B cell (primary cell): ENCODE data around the gene GCSH. TPM values are rescaled to one million over a fixed set of nuclear protein-coding genes. Genes with fewer than 3 reads are reported as not detected.
A peak's percentile ranks its signal among the peaks of the same experiment; 100 is the strongest.

Experiments
- ATAC-seq: fragments of 200-7000 bp; cut with Tn5 transposase; one replicate; pipeline ENCODE4 v1.10.0; 2021; ENCODE audit warnings: low read depth, mild to moderate bottlenecking, moderate number of reproducible peaks, moderate library complexity
- CTCF ChIA-PET: fragments of 350-600 bp; sonication (Branson Sonifier 250); formaldehyde crosslinking; loops from one replicate; lab custom pipeline; 2021; ENCODE audit warnings: antibody characterized with exemption, inconsistent platforms; lab: Charles Lee
- POLR2A ChIA-PET: fragments of 350-600 bp; sonication (Branson Sonifier 250); formaldehyde crosslinking; loops from one replicate; lab custom pipeline; 2021; ENCODE audit warnings: antibody characterized with exemption; lab: Charles Lee
- DNase-seq: peaks from one replicate; pipeline ENCODE4 v3.0.0; 2013
- H2AFZ ChIP-seq: 2 replicates; pipeline ENCODE4 v1.6.1; 2012; ENCODE audit warnings: mild to moderate bottlenecking, low read depth, low read length; ENCODE audit not compliant: insufficient read depth, poor library complexity, severe bottlenecking
- H3K27ac ChIP-seq, 2 donors: 1 replicate in 1 of 2; 2 replicates in 1 of 2; pipeline ENCODE4 v1.5.1; 2012 to 2013; ENCODE audit warnings: low read length in 2 of 2, mild to moderate bottlenecking in 2 of 2, moderate library complexity in 1 of 2
- H3K27me3 ChIP-seq, 4 experiments: fragments of 200-600 bp in 1 of 4; sonication (generic) in 1 of 4; replicated peaks in 1 of 4; 1 replicate in 2 of 4; 2 replicates in 2 of 4; pipeline versions ENCODE4 v1.6.1 to v1.7.0; 2013 to 2016; ENCODE audit warnings: low read length in 3 of 4, mild to moderate bottlenecking in 2 of 4, mixed read lengths in 1 of 4, moderate library complexity in 1 of 4; ENCODE audit not compliant: insufficient read depth in 4 of 4, control insufficient read depth in 3 of 4; ENCODE audit errors: control extremely low read depth in 1 of 4
- H3K36me3 ChIP-seq, 2 experiments: replicated peaks in 1 of 2; 1 replicate in 1 of 2; 2 replicates in 1 of 2; pipeline versions ENCODE4 v1.6.1 to v1.7.1; 2013; ENCODE audit warnings: low read length in 1 of 2; ENCODE audit not compliant: insufficient read depth in 2 of 2, control insufficient read depth in 1 of 2; ENCODE audit errors: control extremely low read depth in 1 of 2, extremely low read depth in 1 of 2
- H3K4me1 ChIP-seq, 2 donors: fragments of 200-600 bp in 1 of 2; sonication (generic) in 1 of 2; 1 replicate in 1 of 2; 2 replicates in 1 of 2; pipeline versions ENCODE4 v1.5.1 to v1.6.1; 2013 to 2017; ENCODE audit warnings: low read length in 2 of 2; ENCODE audit not compliant: control insufficient read depth in 2 of 2, insufficient read depth in 2 of 2
- H3K4me2 ChIP-seq: replicated peaks from 2 replicates; pipeline ENCODE3; 2012; ENCODE audit warnings: mild to moderate bottlenecking, low read depth, low read length; ENCODE audit not compliant: poor library complexity, severe bottlenecking
- H3K4me3 ChIP-seq, 5 experiments: fragments of 200-600 bp in 1 of 5; sonication (generic) in 1 of 5; 1 replicate in 3 of 5; 2 replicates in 2 of 5; pipeline versions ENCODE4 v1.5.1 to v1.7.0; 2011 to 2016; ENCODE audit warnings: low read length in 4 of 5, mild to moderate bottlenecking in 4 of 5, low read depth in 2 of 5, control low read depth in 1 of 5, moderate library complexity in 1 of 5; ENCODE audit not compliant: insufficient read depth in 1 of 5; ENCODE audit errors: control extremely low read depth in 1 of 5, extremely low read depth in 1 of 5
- H3K79me2 ChIP-seq: fragments of 200-600 bp; sonication (generic); one replicate; pipeline ENCODE4 v1.6.0; 2016; ENCODE audit warnings: low read length; ENCODE audit not compliant: control insufficient read depth, insufficient read depth
- H3K9ac ChIP-seq: fragments of 200-600 bp; sonication (generic); 2 replicates; pipeline ENCODE4 v1.6.1; 2017; ENCODE audit warnings: mild to moderate bottlenecking, low read length, moderate library complexity
- H3K9me3 ChIP-seq, 3 donors: one replicate each; pipeline versions ENCODE4 v1.6.1 to v1.7.1; 2013; ENCODE audit warnings: low read length in 2 of 3; ENCODE audit not compliant: control insufficient read depth in 2 of 3, insufficient read depth in 1 of 3; ENCODE audit errors: control extremely low read depth in 1 of 3
- H4K20me1 ChIP-seq: 2 replicates; pipeline ENCODE4 v1.6.0; 2012; ENCODE audit warnings: mild to moderate bottlenecking, low read length; ENCODE audit not compliant: insufficient read depth, control insufficient read depth, poor library complexity, severe bottlenecking
- H3K27ac Mint-ChIP-seq: one replicate; pipeline ENCODE4 v1.8.0; 2021; ENCODE audit warnings: mixed read lengths
- H3K27me3 Mint-ChIP-seq: one replicate; pipeline ENCODE4 v1.8.0; 2021; ENCODE audit warnings: mixed read lengths
- H3K4me1 Mint-ChIP-seq: one replicate; pipeline ENCODE4 v1.8.0; 2021; ENCODE audit warnings: mixed read lengths
- H3K4me3 Mint-ChIP-seq: one replicate; pipeline ENCODE4 v1.8.0; 2021; ENCODE audit warnings: mixed read lengths
- H3K9me3 Mint-ChIP-seq: one replicate; pipeline ENCODE4 v1.8.0; 2022; ENCODE audit warnings: mixed read lengths; ENCODE audit not compliant: insufficient read depth
- EZH2 ChIP-seq: IDR thresholded peaks from 2 replicates; pipeline ENCODE4 v1.6.1; 2012; ENCODE audit warnings: borderline replicate concordance, low read depth, mild to moderate bottlenecking, moderate library complexity, low read length; ENCODE audit not compliant: insufficient read depth, poor library complexity, severe bottlenecking
- WGBS: methylation state at CpG from one replicate; pipeline ENCODE4 v1.1.5; 2013; ENCODE audit warnings: missing lambda C conversion rate; ENCODE audit not compliant: insufficient coverage; 5-methylcytosine and 5-hydroxymethylcytosine counted together
- intact Hi-C: fragments of 100-400 bp; cut with micrococcal nuclease; formaldehyde crosslinking; loops from one replicate; pipeline ENCODE4 v1.10.0; 2022
- polyA plus RNA-seq: library from polyadenylated mRNA; depleted of rRNA; stranded (reverse); fragments of >200 nt; gene quantifications from 2 replicates; pipeline ENCODE4 v1.2.3, GENCODE V29; 2012
- total RNA-seq, 2 donors: library from RNA; stranded (reverse); fragments of 120-200 nt in 1 of 2; gene quantifications; 1 replicate in 1 of 2; 2 replicates in 1 of 2; pipeline versions ENCODE4 v1.2.3 to v1.2.4, GENCODE V29; 2013 to 2022
- TF ChIP-seq, protein P1 (sequence below): fragments of 200-600 bp; IDR thresholded peaks from one replicate; pipeline ENCODE4 v1.8.0; 2022; ENCODE audit warnings: antibody characterized with exemption, mild to moderate bottlenecking

The GCSH gene
- total and polyA plus RNA-seq, 2 donors (not counting 1 experiment from before 2014, with no cell fraction given): 1.9 to 4.5 TPM

DNA sequence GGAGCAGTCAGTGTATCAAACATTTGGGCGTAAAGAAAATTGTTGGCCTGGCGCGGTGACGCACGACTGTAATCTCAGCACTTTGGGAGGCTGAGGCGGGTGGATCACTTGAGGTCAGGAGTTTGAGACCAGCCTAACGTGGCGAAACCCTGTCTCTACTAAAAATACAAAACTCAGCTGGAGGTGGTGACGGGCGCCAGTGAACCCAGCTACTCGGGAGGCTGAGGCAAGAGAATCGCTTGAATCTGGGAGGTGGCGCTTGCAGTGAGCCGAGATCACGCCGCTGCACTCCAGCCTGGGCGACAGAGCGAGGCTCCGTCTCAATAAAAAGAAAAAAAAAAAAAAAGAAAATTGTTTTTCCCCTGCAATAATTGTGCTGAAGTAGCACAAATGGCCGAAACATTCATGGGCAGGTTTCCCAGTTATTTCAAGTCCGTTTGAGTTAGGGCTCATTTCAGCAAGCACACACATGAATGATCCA is 1.4 kb downstream of the GCSH start:
- Histone ChIP-seq H3K79me2 (peaks cover 6% of the 10 kb centered on the region), H3K27me3 (no peaks in the 10 kb centered on the region), H3K36me3 (no peaks in the 10 kb centered on the region), H2AFZ (no peak overlapping the region), H3K9ac (no peak overlapping the region), H4K20me1 (no peaks in the 10 kb centered on the region), H3K4me3 (no peak overlapping the region), H3K4me1 (peaks cover 7 to 11% of the 10 kb centered on the region in 2 donors), H3K27ac (no peak overlapping the region), H3K9me3 (no peaks in the 10 kb centered on the region), H3K4me2 (peak overlapping the region; percentile 96)
- ATAC-seq (no peak), DNase-seq (no peak)
- Mint-ChIP-seq H3K27me3 (no peaks in the 10 kb centered on the region), H3K27ac (no peak overlapping the region), H3K4me3 (peak overlapping the region; percentile 84), H3K4me1 (peaks cover 11% of the 10 kb centered on the region), H3K9me3 (no peaks in the 10 kb centered on the region)
- no peak for TF ChIP-seq EZH2
- TF ChIP-seq, protein P1, sequence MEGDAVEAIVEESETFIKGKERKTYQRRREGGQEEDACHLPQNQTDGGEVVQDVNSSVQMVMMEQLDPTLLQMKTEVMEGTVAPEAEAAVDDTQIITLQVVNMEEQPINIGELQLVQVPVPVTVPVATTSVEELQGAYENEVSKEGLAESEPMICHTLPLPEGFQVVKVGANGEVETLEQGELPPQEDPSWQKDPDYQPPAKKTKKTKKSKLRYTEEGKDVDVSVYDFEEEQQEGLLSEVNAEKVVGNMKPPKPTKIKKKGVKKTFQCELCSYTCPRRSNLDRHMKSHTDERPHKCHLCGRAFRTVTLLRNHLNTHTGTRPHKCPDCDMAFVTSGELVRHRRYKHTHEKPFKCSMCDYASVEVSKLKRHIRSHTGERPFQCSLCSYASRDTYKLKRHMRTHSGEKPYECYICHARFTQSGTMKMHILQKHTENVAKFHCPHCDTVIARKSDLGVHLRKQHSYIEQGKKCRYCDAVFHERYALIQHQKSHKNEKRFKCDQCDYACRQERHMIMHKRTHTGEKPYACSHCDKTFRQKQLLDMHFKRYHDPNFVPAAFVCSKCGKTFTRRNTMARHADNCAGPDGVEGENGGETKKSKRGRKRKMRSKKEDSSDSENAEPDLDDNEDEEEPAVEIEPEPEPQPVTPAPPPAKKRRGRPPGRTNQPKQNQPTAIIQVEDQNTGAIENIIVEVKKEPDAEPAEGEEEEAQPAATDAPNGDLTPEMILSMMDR: no peak
- intact Hi-C loops: no loop called here
- CTCF ChIA-PET: interaction anchor here (1.1 kb wide), 1 partner anchor 13 kb away, joined by 3 read pairs; no protein-coding TSS in a partner anchor
- POLR2A ChIA-PET: no interaction called here
- WGBS: 92% methylated on average over 16 of the region's 21 CpGs

DNA sequence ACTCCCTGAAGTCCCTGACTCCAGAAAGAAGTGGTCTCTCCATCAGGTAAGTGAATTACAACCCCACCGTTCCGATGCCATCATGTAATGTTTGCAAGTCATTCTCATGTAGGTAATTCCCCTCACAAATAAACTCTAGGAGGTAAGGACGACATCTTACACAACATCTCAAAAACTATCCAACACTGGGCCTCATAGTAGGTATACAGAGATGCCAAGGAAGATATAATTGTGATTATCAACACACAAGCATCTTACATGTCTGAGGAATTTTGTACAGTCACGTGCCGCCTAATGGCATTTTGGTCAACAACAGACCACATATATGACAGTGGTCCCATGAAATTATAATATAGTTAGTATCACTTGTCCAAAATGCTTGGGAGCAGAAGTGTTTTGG is 7.4 kb downstream of the GCSH start:
- POLR2A ChIA-PET: no interaction called here
- no peaks in the 10 kb centered on the region for H3K9me3 Mint-ChIP-seq
- H3K79me2 ChIP-seq: peaks cover 2% of the 10 kb centered on the region
- no peaks in the 10 kb centered on the region for H3K4me1 Mint-ChIP-seq
- H4K20me1 ChIP-seq: no peaks in the 10 kb centered on the region
- no peak overlapping the region for H3K4me2 ChIP-seq
- no peak for ATAC-seq
- CTCF ChIA-PET: interaction anchor here (0.6 to 1.3 kb wide), 2 partner anchors 53 to 642 kb away, joined by 4 read pairs; partner anchors contain the start of gene ATMIN
- no CpG with 5 or more reads among the region's 5 CpGs for WGBS
- H3K27me3 ChIP-seq: no peaks in the 10 kb centered on the region
- H3K36me3 ChIP-seq: no peaks in the 10 kb centered on the region
- H3K4me1 ChIP-seq: no peaks in the 10 kb centered on the region
- no peak overlapping the region for H3K27ac ChIP-seq
- no peak overlapping the region for H3K27ac Mint-ChIP-seq
- no peaks in the 10 kb centered on the region for H3K27me3 Mint-ChIP-seq
- H3K4me3 Mint-ChIP-seq: no peak overlapping the region
- H2AFZ ChIP-seq: no peak overlapping the region
- no peak overlapping the region for H3K9ac ChIP-seq
- DNase-seq: no peak
- H3K4me3 ChIP-seq: no peak overlapping the region
- TF ChIP-seq, protein P1: no peak
- no peak for TF ChIP-seq EZH2
- intact Hi-C loops: no loop called here
- no peaks in the 10 kb centered on the region for H3K9me3 ChIP-seq
